ENCODE data around the gene NT5C3A. TPM values are rescaled to one million over a fixed set of nuclear protein-coding genes. Genes with fewer than 3 reads are reported as not detected.

The NT5C3A gene
- total and polyA plus RNA-seq, 2 experiments from 2014 or later = 28.5 to 45.8 TPM

DNA sequence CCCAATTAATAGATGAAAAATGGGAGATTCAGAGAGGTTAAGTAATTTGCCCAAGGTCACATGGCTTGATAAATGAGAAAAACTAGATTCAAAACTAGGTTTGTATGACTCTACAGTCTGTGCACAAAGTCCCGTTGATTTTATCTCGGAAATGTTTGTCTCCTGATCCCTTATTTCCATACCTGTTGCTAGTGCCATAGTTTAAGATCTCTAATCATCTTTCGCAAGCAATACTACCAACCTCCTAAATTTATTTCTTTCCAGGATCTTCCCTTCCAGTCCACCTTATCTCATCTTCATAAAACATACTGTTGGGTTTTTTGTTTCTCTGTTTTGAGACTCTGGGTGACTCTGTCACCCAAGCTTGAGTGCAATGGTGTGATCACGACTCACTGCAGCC is 2.9 kb downstream of the NT5C3A start:
- Mint-ChIP-seq H3K4me1 (peaks cover 15% of the 10 kb centered on the region), H3K4me3 (no peak overlapping the region), H3K36me3 (ENCODE audit: low read depth) (peaks cover 9% of the 10 kb centered on the region; the same call in 2 of the 3 replicates), H3K27me3 (ENCODE audit: insufficient read depth, low read depth, poor library complexity) (peaks cover 4% of the 10 kb centered on the region), H3K9me3 (peaks cover 9% of the 10 kb centered on the region; the same call in 2 of the 3 replicates), H3K27ac (no peak overlapping the region)
- no peak overlapping the region for H3K4me3 ChIP-seq
- no peaks in the 10 kb centered on the region for H3K9me2 ChIP-seq (ENCODE audit: insufficient read depth)
- TF ChIP-seq, protein P1, sequence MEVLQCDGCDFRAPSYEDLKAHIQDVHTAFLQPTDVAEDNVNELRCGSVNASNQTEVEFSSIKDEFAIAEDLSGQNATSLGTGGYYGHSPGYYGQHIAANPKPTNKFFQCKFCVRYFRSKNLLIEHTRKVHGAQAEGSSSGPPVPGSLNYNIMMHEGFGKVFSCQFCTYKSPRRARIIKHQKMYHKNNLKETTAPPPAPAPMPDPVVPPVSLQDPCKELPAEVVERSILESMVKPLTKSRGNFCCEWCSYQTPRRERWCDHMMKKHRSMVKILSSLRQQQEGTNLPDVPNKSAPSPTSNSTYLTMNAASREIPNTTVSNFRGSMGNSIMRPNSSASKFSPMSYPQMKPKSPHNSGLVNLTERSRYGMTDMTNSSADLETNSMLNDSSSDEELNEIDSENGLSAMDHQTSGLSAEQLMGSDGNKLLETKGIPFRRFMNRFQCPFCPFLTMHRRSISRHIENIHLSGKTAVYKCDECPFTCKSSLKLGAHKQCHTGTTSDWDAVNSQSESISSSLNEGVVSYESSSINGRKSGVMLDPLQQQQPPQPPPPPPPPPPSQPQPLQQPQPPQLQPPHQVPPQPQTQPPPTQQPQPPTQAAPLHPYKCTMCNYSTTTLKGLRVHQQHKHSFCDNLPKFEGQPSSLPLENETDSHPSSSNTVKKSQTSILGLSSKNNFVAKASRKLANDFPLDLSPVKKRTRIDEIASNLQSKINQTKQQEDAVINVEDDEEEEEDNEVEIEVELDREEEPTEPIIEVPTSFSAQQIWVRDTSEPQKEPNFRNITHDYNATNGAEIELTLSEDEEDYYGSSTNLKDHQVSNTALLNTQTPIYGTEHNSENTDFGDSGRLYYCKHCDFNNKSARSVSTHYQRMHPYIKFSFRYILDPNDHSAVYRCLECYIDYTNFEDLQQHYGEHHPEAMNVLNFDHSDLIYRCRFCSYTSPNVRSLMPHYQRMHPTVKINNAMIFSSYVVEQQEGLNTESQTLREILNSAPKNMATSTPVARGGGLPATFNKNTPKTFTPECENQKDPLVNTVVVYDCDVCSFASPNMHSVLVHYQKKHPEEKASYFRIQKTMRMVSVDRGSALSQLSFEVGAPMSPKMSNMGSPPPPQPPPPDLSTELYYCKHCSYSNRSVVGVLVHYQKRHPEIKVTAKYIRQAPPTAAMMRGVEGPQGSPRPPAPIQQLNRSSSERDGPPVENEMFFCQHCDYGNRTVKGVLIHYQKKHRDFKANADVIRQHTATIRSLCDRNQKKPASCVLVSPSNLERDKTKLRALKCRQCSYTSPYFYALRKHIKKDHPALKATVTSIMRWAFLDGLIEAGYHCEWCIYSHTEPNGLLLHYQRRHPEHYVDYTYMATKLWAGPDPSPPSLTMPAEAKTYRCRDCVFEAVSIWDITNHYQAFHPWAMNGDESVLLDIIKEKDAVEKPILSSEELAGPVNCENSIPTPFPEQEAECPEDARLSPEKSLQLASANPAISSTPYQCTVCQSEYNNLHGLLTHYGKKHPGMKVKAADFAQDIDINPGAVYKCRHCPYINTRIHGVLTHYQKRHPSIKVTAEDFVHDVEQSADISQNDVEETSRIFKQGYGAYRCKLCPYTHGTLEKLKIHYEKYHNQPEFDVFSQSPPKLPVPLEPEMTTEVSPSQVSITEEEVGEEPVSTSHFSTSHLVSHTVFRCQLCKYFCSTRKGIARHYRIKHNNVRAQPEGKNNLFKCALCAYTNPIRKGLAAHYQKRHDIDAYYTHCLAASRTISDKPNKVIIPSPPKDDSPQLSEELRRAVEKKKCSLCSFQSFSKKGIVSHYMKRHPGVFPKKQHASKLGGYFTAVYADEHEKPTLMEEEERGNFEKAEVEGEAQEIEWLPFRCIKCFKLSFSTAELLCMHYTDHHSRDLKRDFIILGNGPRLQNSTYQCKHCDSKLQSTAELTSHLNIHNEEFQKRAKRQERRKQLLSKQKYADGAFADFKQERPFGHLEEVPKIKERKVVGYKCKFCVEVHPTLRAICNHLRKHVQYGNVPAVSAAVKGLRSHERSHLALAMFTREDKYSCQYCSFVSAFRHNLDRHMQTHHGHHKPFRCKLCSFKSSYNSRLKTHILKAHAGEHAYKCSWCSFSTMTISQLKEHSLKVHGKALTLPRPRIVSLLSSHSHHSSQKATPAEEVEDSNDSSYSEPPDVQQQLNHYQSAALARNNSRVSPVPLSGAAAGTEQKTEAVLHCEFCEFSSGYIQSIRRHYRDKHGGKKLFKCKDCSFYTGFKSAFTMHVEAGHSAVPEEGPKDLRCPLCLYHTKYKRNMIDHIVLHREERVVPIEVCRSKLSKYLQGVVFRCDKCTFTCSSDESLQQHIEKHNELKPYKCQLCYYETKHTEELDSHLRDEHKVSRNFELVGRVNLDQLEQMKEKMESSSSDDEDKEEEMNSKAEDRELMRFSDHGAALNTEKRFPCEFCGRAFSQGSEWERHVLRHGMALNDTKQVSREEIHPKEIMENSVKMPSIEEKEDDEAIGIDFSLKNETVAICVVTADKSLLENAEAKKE (CRISPR knock-in tag; IDR thresholded peaks at IDR 0.05) = no peak
- TF ChIP-seq, protein P2, sequence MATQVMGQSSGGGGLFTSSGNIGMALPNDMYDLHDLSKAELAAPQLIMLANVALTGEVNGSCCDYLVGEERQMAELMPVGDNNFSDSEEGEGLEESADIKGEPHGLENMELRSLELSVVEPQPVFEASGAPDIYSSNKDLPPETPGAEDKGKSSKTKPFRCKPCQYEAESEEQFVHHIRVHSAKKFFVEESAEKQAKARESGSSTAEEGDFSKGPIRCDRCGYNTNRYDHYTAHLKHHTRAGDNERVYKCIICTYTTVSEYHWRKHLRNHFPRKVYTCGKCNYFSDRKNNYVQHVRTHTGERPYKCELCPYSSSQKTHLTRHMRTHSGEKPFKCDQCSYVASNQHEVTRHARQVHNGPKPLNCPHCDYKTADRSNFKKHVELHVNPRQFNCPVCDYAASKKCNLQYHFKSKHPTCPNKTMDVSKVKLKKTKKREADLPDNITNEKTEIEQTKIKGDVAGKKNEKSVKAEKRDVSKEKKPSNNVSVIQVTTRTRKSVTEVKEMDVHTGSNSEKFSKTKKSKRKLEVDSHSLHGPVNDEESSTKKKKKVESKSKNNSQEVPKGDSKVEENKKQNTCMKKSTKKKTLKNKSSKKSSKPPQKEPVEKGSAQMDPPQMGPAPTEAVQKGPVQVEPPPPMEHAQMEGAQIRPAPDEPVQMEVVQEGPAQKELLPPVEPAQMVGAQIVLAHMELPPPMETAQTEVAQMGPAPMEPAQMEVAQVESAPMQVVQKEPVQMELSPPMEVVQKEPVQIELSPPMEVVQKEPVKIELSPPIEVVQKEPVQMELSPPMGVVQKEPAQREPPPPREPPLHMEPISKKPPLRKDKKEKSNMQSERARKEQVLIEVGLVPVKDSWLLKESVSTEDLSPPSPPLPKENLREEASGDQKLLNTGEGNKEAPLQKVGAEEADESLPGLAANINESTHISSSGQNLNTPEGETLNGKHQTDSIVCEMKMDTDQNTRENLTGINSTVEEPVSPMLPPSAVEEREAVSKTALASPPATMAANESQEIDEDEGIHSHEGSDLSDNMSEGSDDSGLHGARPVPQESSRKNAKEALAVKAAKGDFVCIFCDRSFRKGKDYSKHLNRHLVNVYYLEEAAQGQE (IDR thresholded peaks at IDR 0.05; ENCODE audit: unreplicated experiment) = no peak
- TF ChIP-seq JUNB (IDR thresholded peaks at IDR 0.05; ENCODE audit: unreplicated experiment) (no peak), EZH2 (IDR thresholded peaks at IDR 0.05; ENCODE audit: low read depth, unreplicated experiment) (no peak), ZNF331 (CRISPR knock-in tag; IDR thresholded peaks at IDR 0.05; ENCODE audit: low read depth) (no peak), CREB1 (CRISPR knock-in tag; IDR thresholded peaks at IDR 0.05; ENCODE audit: low read depth) (no peak), NANOG (IDR thresholded peaks at IDR 0.05; ENCODE audit: borderline replicate concordance) (no peak), ZNF114 (CRISPR knock-in tag; IDR thresholded peaks at IDR 0.05) (no peak), STAT1 (IDR thresholded peaks at IDR 0.05; ENCODE audit: unreplicated experiment) (no peak), POLR2AphosphoS5 (IDR thresholded peaks at IDR 0.05; ENCODE audit: low read depth) (no peak)
- TF ChIP-seq, protein P3, sequence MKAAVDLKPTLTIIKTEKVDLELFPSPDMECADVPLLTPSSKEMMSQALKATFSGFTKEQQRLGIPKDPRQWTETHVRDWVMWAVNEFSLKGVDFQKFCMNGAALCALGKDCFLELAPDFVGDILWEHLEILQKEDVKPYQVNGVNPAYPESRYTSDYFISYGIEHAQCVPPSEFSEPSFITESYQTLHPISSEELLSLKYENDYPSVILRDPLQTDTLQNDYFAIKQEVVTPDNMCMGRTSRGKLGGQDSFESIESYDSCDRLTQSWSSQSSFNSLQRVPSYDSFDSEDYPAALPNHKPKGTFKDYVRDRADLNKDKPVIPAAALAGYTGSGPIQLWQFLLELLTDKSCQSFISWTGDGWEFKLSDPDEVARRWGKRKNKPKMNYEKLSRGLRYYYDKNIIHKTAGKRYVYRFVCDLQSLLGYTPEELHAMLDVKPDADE (IDR thresholded peaks at IDR 0.05) = no peak
- TF ChIP-seq, protein P4, sequence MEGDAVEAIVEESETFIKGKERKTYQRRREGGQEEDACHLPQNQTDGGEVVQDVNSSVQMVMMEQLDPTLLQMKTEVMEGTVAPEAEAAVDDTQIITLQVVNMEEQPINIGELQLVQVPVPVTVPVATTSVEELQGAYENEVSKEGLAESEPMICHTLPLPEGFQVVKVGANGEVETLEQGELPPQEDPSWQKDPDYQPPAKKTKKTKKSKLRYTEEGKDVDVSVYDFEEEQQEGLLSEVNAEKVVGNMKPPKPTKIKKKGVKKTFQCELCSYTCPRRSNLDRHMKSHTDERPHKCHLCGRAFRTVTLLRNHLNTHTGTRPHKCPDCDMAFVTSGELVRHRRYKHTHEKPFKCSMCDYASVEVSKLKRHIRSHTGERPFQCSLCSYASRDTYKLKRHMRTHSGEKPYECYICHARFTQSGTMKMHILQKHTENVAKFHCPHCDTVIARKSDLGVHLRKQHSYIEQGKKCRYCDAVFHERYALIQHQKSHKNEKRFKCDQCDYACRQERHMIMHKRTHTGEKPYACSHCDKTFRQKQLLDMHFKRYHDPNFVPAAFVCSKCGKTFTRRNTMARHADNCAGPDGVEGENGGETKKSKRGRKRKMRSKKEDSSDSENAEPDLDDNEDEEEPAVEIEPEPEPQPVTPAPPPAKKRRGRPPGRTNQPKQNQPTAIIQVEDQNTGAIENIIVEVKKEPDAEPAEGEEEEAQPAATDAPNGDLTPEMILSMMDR (conservative IDR thresholded peaks at IDR 0.05; ENCODE audit: low read depth in 2 of 2) = no peak
- peaks cover 77% of the 10 kb centered on the region for H3K79me2 ChIP-seq (replicated peaks; ENCODE audit: insufficient read depth)
- H3F3A ChIP-seq (replicated peaks; ENCODE audit: low read depth) = no peaks in the 10 kb centered on the region
- no peak overlapping the region for H3K27ac ChIP-seq (ENCODE audit: low read depth)
- peaks cover 52% of the 10 kb centered on the region for H4K20me1 ChIP-seq (replicated peaks; ENCODE audit: insufficient read depth)
- no peak overlapping the region for H2AFZ ChIP-seq
- no peaks in the 10 kb centered on the region for H3K36me3 ChIP-seq (ENCODE audit: insufficient read depth)
- ATAC-seq = no peak
- H3K4me1 ChIP-seq (ENCODE audit: insufficient read depth) = peaks cover 17% of the 10 kb centered on the region; the same call in 1 of the 2 replicates
- H3K27me3 ChIP-seq (ENCODE audit: insufficient read depth) = no peaks in the 10 kb centered on the region
- no peak for DNase-seq (ENCODE audit: low spot score)
- H3K4me2 ChIP-seq = no peak overlapping the region

Measured in GM23338 (cell line).